Activated T-helper 2 cell treated with anti-CD3 and anti-CD28 coated beads, Interferon-gamma antibody, Interleukin-2, Interleukin-4, amounts not matched to agents 10 μg/mL and 5 μg/mL and 100 μg/mL, durations not matched to agents 14 hours and 24 hours and 36 hours (primary cell): Measurements from ENCODE around the gene MAML3. TPM values are rescaled to one million over a fixed set of nuclear protein-coding genes. Genes with fewer than 3 reads are reported as not detected.

Experiments
- DNase-seq: peaks from one replicate; pipeline ENCODE4 v3.0.0; 2021; ENCODE audit warnings: low spot score
- H3K27ac Mint-ChIP-seq: one replicate; pipeline ENCODE4 v1.8.0; 2021; ENCODE audit warnings: mixed read lengths
- H3K27me3 Mint-ChIP-seq: one replicate; pipeline ENCODE4 v1.8.0; 2021; ENCODE audit warnings: low read depth, mixed read lengths
- H3K36me3 Mint-ChIP-seq: one replicate; pipeline ENCODE4 v1.8.0; 2021; ENCODE audit warnings: low read depth, mixed read lengths
- H3K4me1 Mint-ChIP-seq: one replicate; pipeline ENCODE4 v1.8.0; 2021; ENCODE audit warnings: low read depth, mixed read lengths
- H3K4me3 Mint-ChIP-seq: one replicate; pipeline ENCODE4 v1.8.0; 2021; ENCODE audit warnings: low read depth, mild to moderate bottlenecking, moderate library complexity, mixed read lengths
- H3K9me3 Mint-ChIP-seq: one replicate; pipeline ENCODE4 v1.8.0; 2021; ENCODE audit warnings: mixed read lengths
- intact Hi-C: fragments of 100-400 bp; cut with micrococcal nuclease; formaldehyde crosslinking; loops from one replicate; pipeline ENCODE4 v1.15.1; 2023
- total RNA-seq: library from RNA; stranded (reverse); gene quantifications from 2 replicates; pipeline ENCODE4 v1.2.3, GENCODE V29; 2022

MAML3 gene
- total RNA-seq, 1 donor from 2014 or later: 3.3 TPM

DNA sequence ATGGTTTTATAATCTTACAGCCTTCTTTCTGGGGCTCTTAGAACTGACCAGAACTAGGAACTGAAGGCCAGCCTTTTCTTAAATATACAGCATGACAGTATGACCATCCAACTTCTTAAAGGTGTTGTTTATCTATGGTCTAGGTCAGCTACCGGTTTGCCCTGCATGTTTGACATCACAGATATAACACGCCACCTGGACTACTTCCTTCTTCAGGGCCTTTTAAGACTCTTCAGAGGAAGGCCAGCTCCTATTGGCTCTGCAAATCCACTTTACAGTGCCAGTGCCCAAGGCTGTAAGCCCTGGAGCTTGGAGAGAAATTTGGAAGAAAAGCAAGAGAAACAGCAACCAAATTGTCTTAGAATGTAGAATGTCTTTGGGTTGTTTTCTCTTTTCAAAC is 302.9 kb downstream of the MAML3 start:
- Mint-ChIP-seq H3K27ac (no peak overlapping the region), H3K36me3 (no peaks in the 10 kb centered on the region), H3K27me3 (peaks cover 49% of the 10 kb centered on the region), H3K4me1 (peaks cover 6% of the 10 kb centered on the region), H3K9me3 (no peaks in the 10 kb centered on the region), H3K4me3 (no peak overlapping the region)
- intact Hi-C loops: no loop called here
- no peak for DNase-seq

DNA sequence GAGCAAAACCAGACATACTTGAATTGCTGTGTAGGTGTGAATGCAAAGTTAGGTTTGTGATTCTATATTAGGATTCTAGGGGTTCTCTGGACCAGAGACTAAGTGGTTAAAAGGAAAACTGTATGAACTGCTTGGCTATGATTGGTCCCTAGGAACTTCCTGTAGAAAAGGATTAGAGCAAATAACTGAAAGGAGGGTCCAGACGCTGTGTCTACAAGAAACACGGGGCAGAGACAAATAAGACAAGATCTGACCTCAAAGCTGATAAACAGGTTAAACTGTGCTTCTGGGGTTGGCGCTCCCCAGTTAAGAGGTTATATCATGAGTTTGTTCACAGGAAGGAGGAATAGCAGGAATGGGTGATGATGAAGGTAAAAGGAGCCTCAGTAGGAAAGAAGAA is 304.8 kb downstream of the MAML3 start:
- intact Hi-C loops: no loop called here

DNA sequence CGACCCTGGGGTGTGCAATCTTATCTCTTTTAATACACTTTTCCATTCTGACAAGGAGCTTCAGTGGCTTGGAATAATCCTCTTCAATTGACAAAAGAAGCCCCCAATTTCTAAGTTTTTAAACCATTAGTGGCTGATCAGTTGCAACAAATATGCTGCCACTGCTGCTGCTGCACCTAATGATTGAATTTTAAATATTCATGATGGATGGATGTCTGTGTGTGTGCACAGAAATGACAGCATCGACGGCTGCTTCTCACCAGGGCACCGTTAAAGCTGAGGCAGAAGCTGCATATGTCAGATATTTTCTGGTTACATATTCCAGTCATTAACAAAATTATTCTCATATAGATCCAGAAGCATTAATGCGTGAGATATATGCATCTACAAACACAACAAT is 306.0 kb downstream of the MAML3 start:
- peaks cover 2% of the 10 kb centered on the region for H3K4me1 Mint-ChIP-seq
- DNase-seq: no peak
- no peak overlapping the region for H3K27ac Mint-ChIP-seq
- H3K4me3 Mint-ChIP-seq: no peak overlapping the region
- peaks cover 54% of the 10 kb centered on the region for H3K27me3 Mint-ChIP-seq
- intact Hi-C loops: no loop called here
- H3K9me3 Mint-ChIP-seq: no peaks in the 10 kb centered on the region
- H3K36me3 Mint-ChIP-seq: no peaks in the 10 kb centered on the region

More for the DNA sequence above, 304.8 kb downstream of the MAML3 start:
- no peaks in the 10 kb centered on the region for H3K36me3 Mint-ChIP-seq
- no peak for DNase-seq
- peaks cover 2% of the 10 kb centered on the region for H3K4me1 Mint-ChIP-seq
- H3K9me3 Mint-ChIP-seq: no peaks in the 10 kb centered on the region
- H3K4me3 Mint-ChIP-seq: no peak overlapping the region
- H3K27ac Mint-ChIP-seq: no peak overlapping the region
- peaks cover 46% of the 10 kb centered on the region for H3K27me3 Mint-ChIP-seq

DNA sequence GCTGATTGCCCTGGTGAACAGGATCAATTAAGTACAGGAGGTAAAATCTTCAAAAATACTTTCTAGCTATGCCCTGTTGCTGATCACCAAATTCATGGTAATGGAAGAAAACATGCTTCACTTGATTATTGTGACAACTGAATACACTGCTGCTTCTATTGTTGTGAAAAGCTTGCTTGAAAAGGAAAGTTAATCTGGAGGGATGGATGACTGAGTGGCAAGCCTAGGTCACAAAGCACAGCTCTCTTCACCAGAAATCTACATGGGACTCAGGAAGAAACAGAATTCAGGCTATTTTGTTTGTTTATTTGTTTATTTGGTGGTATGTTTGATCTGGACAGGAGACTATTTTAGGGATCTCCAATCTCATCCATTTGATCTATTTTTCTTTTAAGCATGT is 306.4 kb downstream of the MAML3 start:
- DNase-seq: no peak
- Mint-ChIP-seq H3K27me3 (peaks cover 50% of the 10 kb centered on the region), H3K36me3 (no peaks in the 10 kb centered on the region), H3K27ac (no peak overlapping the region), H3K4me3 (no peak overlapping the region), H3K9me3 (no peaks in the 10 kb centered on the region), H3K4me1 (no peaks in the 10 kb centered on the region)
- intact Hi-C loops: no loop called here

DNA sequence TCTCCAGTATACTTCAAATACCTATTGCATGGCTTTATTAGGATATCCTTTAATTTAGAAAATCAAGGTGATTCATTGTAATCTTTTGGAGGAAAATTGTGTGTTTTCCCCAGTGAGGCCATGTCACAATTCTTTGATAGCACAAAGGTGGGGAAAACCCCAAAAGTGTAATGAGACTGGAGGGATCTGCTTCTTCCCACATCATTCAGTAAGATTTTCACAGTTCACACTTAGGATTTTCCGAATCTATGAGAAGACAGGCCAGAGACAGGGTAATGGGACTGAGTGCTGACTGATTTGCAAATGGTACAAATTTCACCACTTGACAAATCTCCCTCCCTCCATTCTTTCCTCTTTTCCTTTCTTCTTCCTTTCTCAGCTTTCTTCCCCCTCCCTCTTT is 307.2 kb downstream of the MAML3 start:
- H3K9me3 Mint-ChIP-seq: no peaks in the 10 kb centered on the region
- intact Hi-C loops: no loop called here

DNA sequence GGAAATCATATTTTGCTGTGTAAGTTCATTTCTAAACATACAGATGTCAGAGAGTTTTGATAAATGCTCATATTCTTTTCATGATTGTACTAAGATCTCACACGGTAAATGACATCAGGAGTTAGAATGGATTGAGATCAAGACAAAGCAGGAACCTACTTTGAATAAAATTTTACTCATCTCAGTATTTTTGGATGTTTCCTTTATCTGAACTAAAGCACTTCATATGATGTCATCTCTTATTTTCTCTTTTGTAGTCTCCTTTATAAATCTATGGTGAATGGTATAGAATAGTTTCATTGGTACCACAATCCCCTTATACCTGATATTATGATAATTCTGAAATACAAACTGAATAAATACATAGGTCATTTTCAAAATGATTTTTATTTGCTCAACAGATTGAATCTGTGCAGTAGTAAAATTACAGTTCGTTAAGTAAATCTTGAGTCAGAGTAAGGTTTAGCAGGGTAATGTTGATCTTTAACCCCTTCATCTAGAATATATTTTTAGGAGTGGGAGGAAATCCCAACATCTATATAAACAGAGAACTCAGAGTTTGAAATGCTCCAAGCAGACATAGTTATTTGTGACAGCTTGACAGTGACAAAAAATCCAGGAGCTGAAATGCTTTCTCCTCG is 308.4 kb downstream of the MAML3 start:
- peaks cover 42% of the 10 kb centered on the region for H3K27me3 Mint-ChIP-seq
- H3K9me3 Mint-ChIP-seq: no peaks in the 10 kb centered on the region
- intact Hi-C loops: no loop called here
- no peak overlapping the region for H3K27ac Mint-ChIP-seq
- DNase-seq: no peak
- no peak overlapping the region for H3K4me3 Mint-ChIP-seq
- no peaks in the 10 kb centered on the region for H3K4me1 Mint-ChIP-seq
- H3K36me3 Mint-ChIP-seq: no peaks in the 10 kb centered on the region

More for the DNA sequence above, 307.2 kb downstream of the MAML3 start:
- H3K27ac Mint-ChIP-seq: no peak overlapping the region
- H3K36me3 Mint-ChIP-seq: no peaks in the 10 kb centered on the region
- H3K4me1 Mint-ChIP-seq: no peaks in the 10 kb centered on the region
- no peak for DNase-seq
- peaks cover 48% of the 10 kb centered on the region for H3K27me3 Mint-ChIP-seq
- H3K4me3 Mint-ChIP-seq: no peak overlapping the region

DNA sequence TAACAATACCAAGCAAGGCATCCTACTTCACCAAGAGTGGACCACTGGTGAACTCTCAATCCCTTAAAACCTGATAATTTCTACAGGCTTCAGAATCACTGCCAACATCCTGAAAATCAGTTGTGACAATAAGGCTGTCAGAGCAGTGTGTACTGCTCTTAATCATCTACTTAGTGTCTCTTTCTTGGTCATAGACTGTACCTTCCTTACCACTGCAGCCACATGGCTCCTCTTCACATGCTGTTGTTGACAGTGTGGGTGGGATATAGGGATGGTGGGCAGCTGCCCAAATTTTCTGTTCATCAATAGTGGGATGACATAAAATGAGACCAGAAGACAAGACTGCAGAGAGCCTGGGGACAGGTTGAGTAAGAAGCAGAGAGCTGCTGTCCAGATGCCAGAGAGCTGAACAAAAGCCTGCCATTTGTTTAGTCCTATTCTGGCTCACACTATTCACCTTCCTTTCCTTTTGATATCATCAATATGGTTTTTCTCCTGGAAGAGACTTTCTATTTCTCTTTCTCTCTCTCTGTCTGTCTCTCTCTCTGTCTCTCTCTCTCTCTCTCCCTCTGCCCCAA is 309.4 kb downstream of the MAML3 start:
- Mint-ChIP-seq H3K27ac (no peak overlapping the region), H3K4me1 (no peaks in the 10 kb centered on the region), H3K4me3 (no peak overlapping the region), H3K27me3 (peaks cover 38% of the 10 kb centered on the region), H3K9me3 (no peaks in the 10 kb centered on the region), H3K36me3 (no peaks in the 10 kb centered on the region)
- DNase-seq: no peak
- intact Hi-C loops: no loop called here

DNA sequence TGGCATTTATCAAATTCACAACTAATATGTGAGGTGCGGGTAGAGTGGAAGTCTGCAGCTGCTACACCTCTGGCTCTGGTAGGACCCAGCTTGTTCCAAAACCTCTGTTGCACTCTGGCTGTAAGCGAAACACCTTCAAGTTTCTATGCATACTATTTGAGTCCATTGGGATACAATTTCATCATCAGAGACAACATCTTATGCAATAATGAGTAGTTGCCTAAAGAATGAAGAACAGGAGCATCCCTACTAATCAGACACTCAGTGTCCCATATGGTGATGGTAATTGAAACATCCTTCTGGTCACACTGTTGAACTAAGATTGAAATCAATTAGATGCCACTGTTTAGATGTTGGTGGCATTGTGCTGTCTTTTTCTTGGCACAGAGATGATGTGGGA is 309.9 kb downstream of the MAML3 start:
- peaks cover 38% of the 10 kb centered on the region for H3K27me3 Mint-ChIP-seq
- intact Hi-C loops: no loop called here
- no peaks in the 10 kb centered on the region for H3K36me3 Mint-ChIP-seq
- no peak overlapping the region for H3K4me3 Mint-ChIP-seq
- no peak overlapping the region for H3K27ac Mint-ChIP-seq
- DNase-seq: no peak
- H3K4me1 Mint-ChIP-seq: no peaks in the 10 kb centered on the region
- no peaks in the 10 kb centered on the region for H3K9me3 Mint-ChIP-seq

DNA sequence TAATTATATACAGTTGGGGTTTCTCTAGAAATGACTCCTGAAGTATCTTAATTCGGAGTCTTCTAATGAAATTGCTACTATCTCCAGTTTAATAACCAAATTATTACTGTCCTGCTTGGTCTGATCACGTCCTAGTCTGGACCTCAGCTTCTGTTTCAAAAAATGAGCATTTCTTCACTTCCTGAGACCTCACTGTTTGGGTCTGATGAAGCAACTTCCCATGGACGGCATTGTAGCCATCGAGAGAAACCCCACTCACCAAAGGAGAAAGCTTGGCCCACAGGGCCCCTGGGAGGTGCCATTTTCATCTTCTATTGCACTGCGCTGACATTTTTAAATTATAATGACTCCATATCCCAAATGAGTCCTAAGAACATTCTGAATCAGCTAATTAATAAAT is 310.3 kb downstream of the MAML3 start:
- Mint-ChIP-seq H3K4me1 (no peaks in the 10 kb centered on the region), H3K27me3 (peaks cover 35% of the 10 kb centered on the region), H3K36me3 (no peaks in the 10 kb centered on the region), H3K9me3 (no peaks in the 10 kb centered on the region), H3K27ac (no peak overlapping the region), H3K4me3 (no peak overlapping the region)
- intact Hi-C loops: no loop called here
- no peak for DNase-seq

DNA sequence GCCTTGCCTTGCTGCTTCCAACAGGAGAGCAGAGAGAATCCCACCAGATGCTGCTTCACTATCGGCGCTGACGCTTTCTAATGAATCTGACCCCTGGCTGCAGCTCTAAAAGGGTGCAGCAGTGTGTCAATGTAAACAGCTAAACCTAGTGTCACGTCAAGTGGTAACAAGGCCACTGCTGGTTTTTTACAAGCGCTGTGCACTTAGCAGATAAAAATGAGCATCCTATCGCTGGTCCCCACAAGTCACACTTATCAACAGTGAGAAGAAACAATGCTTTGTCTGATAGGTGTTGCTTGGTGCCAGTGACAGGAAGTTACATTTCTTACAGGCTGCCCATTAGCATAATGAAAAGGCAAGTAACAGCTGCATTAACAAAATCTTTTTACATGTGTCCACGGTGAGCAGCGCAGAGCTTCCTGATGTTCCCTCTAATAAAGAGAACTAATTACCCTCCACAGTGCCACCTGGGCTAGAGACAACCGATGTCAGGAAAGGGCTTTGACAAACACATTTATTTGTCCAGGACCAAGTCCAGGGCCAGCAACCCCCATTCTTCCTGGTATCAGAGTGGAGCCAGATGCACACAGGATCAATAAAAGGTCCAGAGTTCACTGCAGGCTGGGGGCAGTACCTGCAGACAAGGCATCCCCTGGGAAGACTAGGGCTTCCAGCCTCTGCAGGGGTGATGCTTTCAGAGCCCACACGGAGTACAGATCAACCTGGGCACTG is 312.4 kb downstream of the MAML3 start:
- H3K27ac Mint-ChIP-seq: no peak overlapping the region
- no peaks in the 10 kb centered on the region for H3K36me3 Mint-ChIP-seq
- peaks cover 28% of the 10 kb centered on the region for H3K27me3 Mint-ChIP-seq
- H3K4me3 Mint-ChIP-seq: no peak overlapping the region
- no peak for DNase-seq
- intact Hi-C loops: no loop called here
- no peaks in the 10 kb centered on the region for H3K9me3 Mint-ChIP-seq
- no peaks in the 10 kb centered on the region for H3K4me1 Mint-ChIP-seq

DNA sequence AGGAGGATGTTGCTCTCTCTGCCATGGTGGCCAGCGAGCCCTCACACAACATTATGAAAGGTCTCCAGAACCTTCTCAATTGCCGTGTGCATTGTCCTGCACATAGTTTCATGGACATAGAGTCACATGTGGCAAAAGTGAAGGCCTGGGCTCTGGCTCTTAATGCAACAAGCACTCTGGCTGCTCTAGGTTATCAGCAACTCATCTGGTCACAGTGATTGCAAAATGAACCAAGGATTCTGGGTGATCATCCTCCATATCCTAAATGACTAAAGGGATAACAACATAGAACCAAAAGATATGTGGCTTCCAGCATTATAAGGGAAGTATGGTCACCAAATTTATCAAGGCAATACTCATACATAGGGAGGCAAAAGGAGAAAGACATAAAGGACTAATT is 313.2 kb downstream of the MAML3 start:
- DNase-seq: no peak
- intact Hi-C loops: no loop called here
- H3K27ac Mint-ChIP-seq: no peak overlapping the region
- peaks cover 26% of the 10 kb centered on the region for H3K27me3 Mint-ChIP-seq
- no peaks in the 10 kb centered on the region for H3K9me3 Mint-ChIP-seq
- no peaks in the 10 kb centered on the region for H3K4me1 Mint-ChIP-seq
- H3K36me3 Mint-ChIP-seq: no peaks in the 10 kb centered on the region
- no peak overlapping the region for H3K4me3 Mint-ChIP-seq

DNA sequence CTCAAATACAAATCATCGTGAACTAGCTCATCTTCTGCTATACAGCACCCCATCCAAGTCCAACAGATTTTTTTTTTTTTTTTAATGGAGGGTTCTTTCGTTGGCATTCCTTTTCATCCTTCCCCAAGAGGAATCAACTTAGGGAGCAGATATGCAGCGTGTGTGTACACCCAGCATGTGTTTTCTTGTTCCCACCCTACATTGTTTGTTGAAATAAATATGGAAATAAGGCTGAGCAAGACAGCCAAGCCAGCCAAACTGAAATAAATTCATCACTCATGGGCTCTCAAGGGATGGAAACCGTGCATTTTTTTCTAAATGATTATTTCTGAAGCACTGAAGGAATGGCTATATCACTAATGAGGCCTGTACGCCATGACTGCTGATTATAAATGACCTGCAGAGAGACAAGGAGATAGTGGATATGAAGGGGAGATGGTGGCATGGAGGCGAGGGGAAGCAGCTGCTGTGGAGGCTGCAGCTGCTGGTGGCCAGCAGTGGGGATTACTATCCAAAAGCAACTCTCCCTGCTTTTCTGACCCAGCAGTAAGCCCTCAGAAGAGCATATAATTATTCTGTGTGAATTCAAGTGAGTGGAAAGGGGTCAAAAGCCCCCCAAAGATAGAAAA is 314.5 kb downstream of the MAML3 start:
- Mint-ChIP-seq H3K9me3 (no peaks in the 10 kb centered on the region), H3K27me3 (peaks cover 23% of the 10 kb centered on the region), H3K4me1 (no peaks in the 10 kb centered on the region), H3K36me3 (no peaks in the 10 kb centered on the region), H3K27ac (no peak overlapping the region), H3K4me3 (no peak overlapping the region)
- intact Hi-C loops: no loop called here
- no peak for DNase-seq

DNA sequence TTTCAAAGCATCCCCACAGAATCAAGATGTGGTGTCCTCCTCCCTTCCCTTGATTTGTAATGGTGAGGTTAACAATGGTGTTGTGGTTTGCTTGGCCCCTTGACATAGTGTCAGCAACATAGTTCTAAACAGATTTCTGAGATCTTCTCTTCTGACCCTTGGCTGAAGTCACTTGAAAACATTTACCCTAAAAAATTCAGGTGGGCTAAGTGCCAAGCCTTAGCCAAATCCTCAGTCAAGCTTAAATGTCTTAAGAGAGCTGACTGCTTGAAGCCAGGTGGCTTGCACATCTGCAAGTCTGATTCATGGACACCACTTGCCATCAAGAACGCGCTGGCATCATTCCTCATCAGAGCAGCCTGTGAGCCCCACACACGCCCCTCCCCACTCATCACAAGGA is 315.2 kb downstream of the MAML3 start:
- H3K27ac Mint-ChIP-seq: no peak overlapping the region
- no peaks in the 10 kb centered on the region for H3K36me3 Mint-ChIP-seq
- intact Hi-C loops: no loop called here
- no peak for DNase-seq
- H3K9me3 Mint-ChIP-seq: no peaks in the 10 kb centered on the region
- H3K4me1 Mint-ChIP-seq: no peaks in the 10 kb centered on the region
- H3K27me3 Mint-ChIP-seq: peaks cover 21% of the 10 kb centered on the region
- no peak overlapping the region for H3K4me3 Mint-ChIP-seq
